HUES64 (cell line): ENCODE results near the gene HSDL1.

Source experiments
- H3K27ac ChIP-seq: 2 replicates; pipeline ENCODE4 v1.7.0; 2013; ENCODE audit warnings: low read depth, low read length, inconsistent platforms
- H3K27me3 ChIP-seq: 2 replicates; pipeline ENCODE4 v1.6.1; 2013; ENCODE audit warnings: mild to moderate bottlenecking, low read length; ENCODE audit not compliant: insufficient read depth
- H3K36me3 ChIP-seq: 2 replicates; pipeline ENCODE4 v1.6.1; 2013; ENCODE audit warnings: mild to moderate bottlenecking, low read length; ENCODE audit not compliant: insufficient read depth
- H3K4me1 ChIP-seq: 2 replicates; pipeline ENCODE4 v1.6.1; 2013; ENCODE audit warnings: mild to moderate bottlenecking, low read length, moderate library complexity; ENCODE audit not compliant: insufficient read depth
- H3K4me3 ChIP-seq: 2 replicates; pipeline ENCODE4 v1.5.1; 2013; ENCODE audit warnings: mild to moderate bottlenecking, low read length, moderate library complexity
- H3K9ac ChIP-seq: 2 replicates; pipeline ENCODE4 v1.6.1; 2013; ENCODE audit warnings: mild to moderate bottlenecking, low read depth, low read length
- H3K9me3 ChIP-seq: 2 replicates; pipeline ENCODE4 v1.6.1; 2013; ENCODE audit warnings: low read depth, low read length; ENCODE audit not compliant: insufficient read depth
- WGBS: fragments of 150-250, 120-280 bp; methylation state at CpG from one replicate; pipeline ENCODE4 v1.1.7; 2013; ENCODE audit warnings: missing lambda C conversion rate; 5-methylcytosine and 5-hydroxymethylcytosine counted together

The HSDL1 gene

DNA sequence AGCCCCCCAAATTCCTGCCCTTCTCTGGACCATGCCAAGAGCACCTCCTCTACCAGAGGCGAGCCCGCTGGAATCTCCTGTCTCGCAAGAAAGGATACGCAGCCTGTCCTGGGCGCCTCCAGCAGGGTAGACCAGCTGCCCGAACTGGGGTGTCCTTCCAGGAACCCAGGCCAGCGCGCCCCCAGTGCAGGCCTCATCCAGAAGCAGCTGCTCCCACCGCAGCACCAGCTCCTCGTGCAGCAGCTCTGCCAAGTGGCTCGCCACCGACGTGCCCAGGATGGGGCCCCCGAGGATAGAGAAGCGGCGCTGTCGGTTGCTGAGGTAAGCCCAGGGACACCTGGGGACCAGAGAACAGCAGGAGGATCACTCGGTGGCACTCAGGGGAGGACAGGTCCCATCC is 37.1 kb upstream of the HSDL1 start:
- Histone ChIP-seq H3K27me3 (no peaks in the 10 kb centered on the region), H3K9ac (no peak overlapping the region), H3K27ac (no peak overlapping the region), H3K4me3 (no peak overlapping the region), H3K9me3 (no peaks in the 10 kb centered on the region), H3K36me3 (peaks cover 73% of the 10 kb centered on the region), H3K4me1 (no peaks in the 10 kb centered on the region)
- WGBS, result 97% methylated on average over 18 of the region's 18 CpGs

DNA sequence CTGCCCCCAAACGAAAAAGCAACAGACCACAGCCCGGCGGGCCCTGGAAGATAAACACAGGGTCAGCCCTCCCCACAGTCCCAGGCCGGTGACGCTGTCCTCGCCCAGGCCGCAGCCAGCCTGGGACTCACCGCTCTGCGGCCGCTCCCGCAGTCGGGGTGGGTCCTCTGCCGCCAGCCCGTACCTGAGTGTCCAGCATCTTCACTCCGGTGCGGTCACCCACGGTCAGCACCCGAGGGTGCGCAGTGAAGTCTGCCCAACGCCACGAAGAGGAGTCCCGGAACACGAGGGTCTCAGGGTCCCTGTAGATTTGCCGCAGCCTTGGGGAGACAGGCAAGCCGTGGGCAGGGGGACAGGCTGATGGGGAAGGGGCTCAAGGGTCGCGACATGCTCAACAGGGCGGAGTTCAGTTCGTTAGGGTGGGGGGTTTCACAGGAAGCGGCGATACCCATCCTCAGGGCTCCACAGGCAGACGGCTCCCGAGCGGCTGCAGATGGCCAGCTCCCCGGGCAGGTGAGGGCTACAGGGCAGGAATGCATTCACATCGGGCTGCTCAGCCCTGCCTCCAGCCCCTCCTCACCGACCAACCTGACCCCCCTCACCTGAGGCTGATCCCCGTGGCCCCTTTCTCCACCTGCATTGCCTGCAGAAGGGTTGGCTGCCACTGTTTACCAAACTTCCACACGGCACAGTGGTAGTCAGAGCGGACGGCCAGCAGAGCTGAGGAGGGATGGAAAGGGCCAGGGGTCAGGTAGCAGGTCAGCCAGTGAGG is 36.4 kb upstream of the HSDL1 start:
- no peak overlapping the region for H3K9ac ChIP-seq
- no peak overlapping the region for H3K4me3 ChIP-seq
- WGBS, result 93% methylated on average over 41 of the region's 41 CpGs
- no peaks in the 10 kb centered on the region for H3K27me3 ChIP-seq
- peaks cover 73% of the 10 kb centered on the region for H3K36me3 ChIP-seq
- H3K4me1 ChIP-seq, result no peaks in the 10 kb centered on the region
- no peak overlapping the region for H3K27ac ChIP-seq
- no peaks in the 10 kb centered on the region for H3K9me3 ChIP-seq

DNA sequence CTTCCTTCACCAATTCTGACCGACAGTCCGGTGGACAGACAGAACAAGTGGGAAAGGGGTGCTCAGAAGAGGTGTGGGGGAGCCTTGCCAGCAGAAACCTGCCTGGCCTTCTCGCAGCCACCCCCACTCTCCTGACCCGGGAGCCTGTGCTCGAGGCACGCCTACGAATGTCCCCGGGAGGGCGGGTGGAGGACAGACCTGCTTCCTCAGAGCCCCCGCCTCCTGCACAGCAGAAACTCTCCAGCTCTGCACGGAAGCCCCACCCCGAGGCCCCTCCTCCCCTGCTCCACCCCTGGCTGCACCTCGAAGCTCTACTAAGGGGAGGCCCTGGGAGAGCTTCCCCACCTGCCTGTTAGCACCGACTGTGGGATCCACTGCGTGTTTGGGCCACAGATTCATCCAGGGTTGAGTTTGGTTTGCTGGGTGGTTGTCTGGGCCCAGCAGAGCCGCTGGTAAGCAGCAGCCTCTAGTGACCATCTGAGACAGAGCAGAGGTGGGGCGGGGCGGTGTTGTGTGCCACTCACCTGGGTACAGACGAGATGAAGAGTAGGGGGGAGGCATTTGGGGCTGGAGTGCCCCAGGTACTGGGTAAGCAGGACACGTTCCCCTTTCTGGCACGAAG is 35.7 kb upstream of the HSDL1 start:
- H3K4me3 ChIP-seq, result no peak overlapping the region
- H3K9ac ChIP-seq, result no peak overlapping the region
- 91% methylated on average over 21 of the region's 21 CpGs for WGBS
- peaks cover 73% of the 10 kb centered on the region for H3K36me3 ChIP-seq
- H3K27me3 ChIP-seq, result no peaks in the 10 kb centered on the region
- no peaks in the 10 kb centered on the region for H3K9me3 ChIP-seq
- no peaks in the 10 kb centered on the region for H3K4me1 ChIP-seq
- H3K27ac ChIP-seq, result no peak overlapping the region

DNA sequence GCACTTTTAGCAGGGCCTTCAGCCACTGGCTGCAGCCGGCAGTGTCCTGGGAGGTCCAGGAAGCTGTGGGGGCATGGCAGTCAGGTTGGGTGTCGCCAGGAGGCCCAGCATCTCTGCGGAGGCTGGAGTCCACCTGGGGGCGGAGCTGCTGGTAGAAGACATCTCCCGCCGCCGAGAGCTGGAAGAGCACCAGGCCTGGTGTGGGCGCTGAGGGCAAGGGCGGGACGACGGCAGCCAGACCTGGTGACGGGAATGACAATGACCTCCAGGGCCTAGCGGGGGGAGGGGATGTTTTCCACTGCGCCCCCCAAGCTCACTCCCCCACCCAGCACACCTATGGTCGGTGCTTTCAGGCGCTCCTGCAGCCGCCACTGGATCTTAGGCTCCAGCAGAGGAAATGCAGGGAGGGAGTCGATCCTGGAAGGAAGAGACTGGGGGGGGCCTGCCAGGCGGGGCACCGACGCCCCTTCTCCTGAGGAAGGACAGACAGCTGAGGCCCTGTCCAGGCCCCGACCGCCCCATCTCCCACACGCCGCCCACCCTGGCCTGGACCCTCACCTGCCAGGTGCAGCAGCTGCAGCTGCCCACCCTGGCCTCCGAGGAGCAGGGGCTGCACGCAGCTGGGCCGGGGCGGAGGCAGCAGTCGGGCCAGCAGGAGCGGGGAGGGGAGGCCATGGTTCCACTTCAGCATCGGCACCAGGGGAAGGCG is 34.8 kb upstream of the HSDL1 start:
- no peaks in the 10 kb centered on the region for H3K4me1 ChIP-seq
- peaks cover 69% of the 10 kb centered on the region for H3K36me3 ChIP-seq
- WGBS, result 93% methylated on average over 33 of the region's 33 CpGs
- no peak overlapping the region for H3K4me3 ChIP-seq
- no peak overlapping the region for H3K9ac ChIP-seq
- H3K9me3 ChIP-seq, result no peaks in the 10 kb centered on the region
- no peaks in the 10 kb centered on the region for H3K27me3 ChIP-seq
- H3K27ac ChIP-seq, result no peak overlapping the region

DNA sequence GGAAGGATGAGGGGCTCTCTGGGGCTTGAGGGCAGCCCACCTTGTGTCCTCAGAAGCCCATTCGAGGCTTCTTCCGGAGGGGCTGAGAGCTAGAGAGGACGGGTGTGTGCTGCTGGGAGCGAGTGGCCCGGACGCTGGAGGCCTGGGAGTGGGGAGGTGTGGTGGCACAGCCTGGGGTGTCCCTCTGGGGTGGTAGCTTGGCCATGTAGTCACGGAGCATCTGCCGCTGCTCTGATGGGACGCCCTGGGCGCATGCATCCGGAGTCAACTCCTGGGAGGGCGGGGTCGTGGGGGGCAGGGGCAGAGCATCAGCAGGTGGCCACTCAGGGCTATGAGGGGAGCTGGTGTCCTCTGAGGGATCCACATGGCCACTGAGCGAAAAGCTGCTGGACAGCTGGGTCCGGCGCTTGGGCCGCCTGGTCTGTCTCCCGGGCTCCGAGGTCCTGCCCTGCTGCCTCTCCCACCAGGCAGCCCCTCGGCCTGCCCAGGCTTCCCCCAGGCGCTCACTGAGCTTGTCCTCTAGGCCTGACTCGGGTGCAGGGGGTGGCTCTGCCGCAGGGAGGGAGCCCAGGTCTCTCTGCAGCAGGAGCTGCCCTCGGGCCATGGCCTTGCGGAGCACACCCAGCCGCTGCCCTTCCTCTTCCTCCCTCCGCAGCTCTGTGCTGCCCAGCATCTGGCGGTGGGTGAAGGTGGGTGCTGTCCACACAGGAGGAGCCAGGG is 34.1 kb upstream of the HSDL1 start:
- Histone ChIP-seq H3K27ac (no peak overlapping the region), H3K36me3 (peaks cover 62% of the 10 kb centered on the region), H3K27me3 (no peaks in the 10 kb centered on the region), H3K9ac (no peak overlapping the region), H3K4me1 (no peaks in the 10 kb centered on the region), H3K9me3 (no peaks in the 10 kb centered on the region), H3K4me3 (no peak overlapping the region)
- WGBS, result 94% methylated on average over 28 of the region's 28 CpGs

DNA sequence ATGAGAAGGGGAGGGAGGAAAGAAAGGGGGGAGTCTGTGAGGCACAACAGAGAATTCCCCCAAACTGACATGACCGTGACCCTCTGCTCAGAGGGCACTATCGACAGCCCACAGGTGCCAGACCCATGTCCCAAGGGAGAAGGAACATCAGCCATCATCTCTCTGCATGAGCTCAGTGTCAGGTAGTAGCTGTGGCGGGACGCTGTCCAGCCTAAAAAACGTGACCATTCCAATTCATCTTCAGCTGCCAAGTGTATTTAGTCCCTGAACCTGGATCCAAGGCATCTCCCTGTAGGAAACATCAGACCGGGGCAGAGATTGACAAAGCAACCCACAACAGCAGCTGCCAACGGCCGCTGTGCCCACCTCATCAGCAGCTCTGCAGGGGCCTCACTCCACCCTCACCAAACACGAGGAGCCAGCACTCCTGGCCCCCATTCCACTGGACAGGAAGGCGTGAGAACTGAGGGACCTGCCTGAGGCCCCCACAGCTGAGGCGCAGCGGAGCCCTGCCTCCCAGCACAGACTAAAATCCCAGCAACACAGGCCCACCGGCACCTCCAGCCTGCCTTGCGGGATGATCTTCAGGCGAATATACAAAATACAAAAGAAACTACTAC is 33.3 kb upstream of the HSDL1 start:
- no peak overlapping the region for H3K4me3 ChIP-seq
- H3K9me3 ChIP-seq, result no peaks in the 10 kb centered on the region
- no peaks in the 10 kb centered on the region for H3K4me1 ChIP-seq
- H3K27ac ChIP-seq, result no peak overlapping the region
- H3K36me3 ChIP-seq, result peaks cover 54% of the 10 kb centered on the region
- no peaks in the 10 kb centered on the region for H3K27me3 ChIP-seq
- WGBS, result 95% methylated on average over 15 of the region's 15 CpGs
- no peak overlapping the region for H3K9ac ChIP-seq

DNA sequence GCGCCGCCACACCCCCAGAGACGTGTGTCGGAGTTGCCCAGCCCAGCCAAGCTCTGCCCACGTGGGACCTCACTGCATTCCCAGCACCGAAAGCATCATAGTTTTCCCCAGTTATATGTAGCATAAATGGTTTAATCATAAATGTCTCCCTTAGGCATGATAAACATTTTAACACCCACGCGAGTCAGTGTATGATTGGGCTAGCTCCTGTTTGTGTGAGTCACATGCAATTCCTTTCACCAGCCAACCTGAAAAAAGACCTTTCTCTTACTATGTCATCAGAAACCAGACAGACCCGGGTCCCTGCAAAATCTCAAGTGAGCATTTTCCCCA is 32.7 kb upstream of the HSDL1 start:
- H3K9ac ChIP-seq, result no peak overlapping the region
- no peaks in the 10 kb centered on the region for H3K4me1 ChIP-seq
- peaks cover 49% of the 10 kb centered on the region for H3K36me3 ChIP-seq
- H3K4me3 ChIP-seq, result no peak overlapping the region
- 89% methylated on average over 9 of the region's 9 CpGs for WGBS
- H3K27me3 ChIP-seq, result no peaks in the 10 kb centered on the region
- H3K27ac ChIP-seq, result no peak overlapping the region
- no peaks in the 10 kb centered on the region for H3K9me3 ChIP-seq

DNA sequence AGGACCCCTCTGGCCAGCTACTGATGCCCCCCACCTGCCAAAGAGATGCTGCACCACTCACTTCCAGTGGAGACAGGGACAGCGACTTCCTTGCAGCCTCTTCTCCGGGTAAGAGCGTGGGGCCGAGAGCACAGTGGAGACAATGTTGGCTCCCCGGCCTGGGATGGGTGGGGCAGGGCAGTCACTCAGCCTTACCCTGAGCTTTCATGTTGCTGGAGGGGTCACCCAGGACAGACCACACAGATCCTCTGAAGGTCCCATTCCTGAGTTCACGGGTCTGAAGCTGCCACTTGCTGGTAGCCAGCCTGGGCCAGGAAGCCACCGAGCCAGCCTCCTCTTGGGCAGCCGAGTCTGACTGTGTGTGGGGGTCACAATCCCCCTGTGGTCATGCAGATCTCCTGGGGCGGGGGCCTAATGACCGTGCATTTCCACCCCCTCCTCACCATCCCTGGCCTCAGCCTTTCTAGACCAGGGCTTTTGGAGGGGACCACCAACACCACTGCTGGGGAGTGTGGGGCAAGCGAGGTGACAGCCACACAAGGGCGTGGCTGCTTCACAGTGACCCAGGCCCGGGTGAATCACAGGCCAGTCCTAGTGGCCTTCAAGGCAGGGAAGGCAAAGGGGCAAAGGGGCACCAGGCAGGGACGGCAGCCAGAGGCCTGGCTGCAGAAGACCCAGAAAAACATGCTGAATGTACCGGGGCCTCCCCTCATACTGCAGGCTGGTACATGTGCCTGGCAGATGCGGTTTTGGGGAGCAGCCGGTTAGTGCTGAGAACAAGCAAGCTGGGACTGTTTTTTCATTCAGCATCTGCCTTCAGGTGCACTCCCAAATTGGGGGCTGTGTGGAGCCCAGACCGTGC is 31.4 kb upstream of the HSDL1 start:
- Histone ChIP-seq H3K4me3 (no peak overlapping the region), H3K36me3 (peaks cover 36% of the 10 kb centered on the region), H3K27ac (no peak overlapping the region), H3K4me1 (no peaks in the 10 kb centered on the region), H3K9ac (no peak overlapping the region), H3K27me3 (no peaks in the 10 kb centered on the region), H3K9me3 (no peaks in the 10 kb centered on the region)
- WGBS, result 87% methylated on average over 18 of the region's 18 CpGs

DNA sequence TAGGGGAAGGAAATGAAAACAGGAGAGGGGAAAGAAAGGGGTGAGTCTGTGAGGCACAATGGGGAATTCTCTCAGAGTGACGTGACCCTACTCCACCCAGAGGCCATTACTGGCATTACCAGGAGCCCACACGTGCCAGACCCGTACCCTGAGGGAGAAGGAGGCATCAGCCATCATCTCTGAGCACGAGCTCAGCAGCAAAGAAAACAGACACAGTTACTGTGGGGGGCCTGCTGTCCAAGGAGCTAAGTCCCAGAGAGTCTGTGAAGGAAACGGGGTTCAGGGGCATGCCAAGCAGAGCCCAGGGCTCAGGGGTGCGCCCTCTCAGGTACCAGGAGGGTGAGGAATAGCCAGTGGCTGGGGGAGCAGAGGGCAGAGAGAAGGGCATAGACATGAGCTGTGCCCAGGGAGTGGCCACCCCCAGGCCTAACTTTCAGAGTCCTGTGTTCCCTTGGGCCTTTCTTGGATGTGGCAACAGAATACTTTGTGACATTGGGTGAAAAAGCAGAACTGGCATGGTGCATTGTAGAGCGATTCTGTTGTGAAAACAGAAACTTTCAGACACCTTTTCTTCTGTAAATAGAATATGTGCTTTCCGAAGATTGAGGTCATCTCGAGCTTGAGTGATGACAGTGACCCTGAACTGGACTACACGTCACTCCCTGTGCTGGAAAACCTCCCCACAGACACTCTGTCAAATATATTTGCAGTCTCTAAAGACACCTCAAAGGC is 30.5 kb upstream of the HSDL1 start:
- Histone ChIP-seq H3K36me3 (peaks cover 27% of the 10 kb centered on the region), H3K9ac (no peak overlapping the region), H3K27me3 (no peaks in the 10 kb centered on the region), H3K9me3 (no peaks in the 10 kb centered on the region), H3K27ac (no peak overlapping the region), H3K4me3 (no peak overlapping the region), H3K4me1 (no peaks in the 10 kb centered on the region)
- WGBS, result 69% methylated on average over 10 of the region's 10 CpGs

DNA sequence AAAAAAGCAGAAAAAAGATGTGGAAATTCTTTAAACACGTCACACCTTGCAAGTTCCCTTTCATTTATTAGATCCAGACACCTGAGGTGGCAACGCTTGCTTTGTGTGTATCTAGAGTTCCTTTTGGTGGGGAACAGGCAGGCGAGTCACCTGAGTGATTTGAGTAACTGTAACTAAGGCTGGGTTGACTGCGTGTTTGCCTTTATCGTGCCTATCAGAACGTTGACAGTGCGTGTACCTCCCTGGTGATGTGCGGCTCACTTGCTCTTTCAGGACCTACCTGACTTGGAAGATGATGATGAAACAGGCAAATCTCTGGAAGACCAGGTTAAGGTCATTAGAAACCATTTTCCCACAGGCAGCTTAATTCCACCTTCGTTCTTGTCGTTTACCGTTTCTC is 29.4 kb upstream of the HSDL1 start:
- H3K27me3 ChIP-seq, result no peaks in the 10 kb centered on the region
- H3K9me3 ChIP-seq, result no peaks in the 10 kb centered on the region
- 92% methylated on average over 11 of the region's 11 CpGs for WGBS
- H3K27ac ChIP-seq, result no peak overlapping the region
- no peaks in the 10 kb centered on the region for H3K4me1 ChIP-seq
- H3K4me3 ChIP-seq, result no peak overlapping the region
- no peak overlapping the region for H3K9ac ChIP-seq
- H3K36me3 ChIP-seq, result peaks cover 18% of the 10 kb centered on the region
